HG03025 (cell line): Measurements from ENCODE around the gene COL10A1.
"Not testable (repeated sequence)": the region's sequence is repeated elsewhere in the genome, so short reads cannot be mapped to it uniquely, and the experiment has no call there.

Source experiments
- ATAC-seq: cut with Tn5 transposase; IDR thresholded peaks from one replicate; pipeline ENCODE4 v1.9.1; 2021; ENCODE audit warnings: mild to moderate bottlenecking, moderate library complexity; ENCODE audit not compliant: unreplicated experiment, low FRiP score

Gene COL10A1

GRCh38 chr6:116127771-116128493 is 2.0 kb upstream of the COL10A1 start:
- ATAC-seq, result no peak

GRCh38 chr6:116120430-116120829 is 5.5 kb downstream of the COL10A1 start:
- ATAC-seq, result no peak

- ATAC-seq, result no peak
Measured at GRCh38 chr6:116118608-116119007, 7.3 kb downstream of the COL10A1 start.

GRCh38 chr6:116115781-116116180 is 10.2 kb downstream of the COL10A1 start:
- ATAC-seq, result no peak

GRCh38 chr6:116113386-116113785 is 12.5 kb downstream of the COL10A1 start:
- no peak for ATAC-seq

GRCh38 chr6:116111552-116112528 is 14.1 kb downstream of the COL10A1 start:
- no peak for ATAC-seq

GRCh38 chr6:116108836-116109235 is 17.1 kb downstream of the COL10A1 start:
- no peak for ATAC-seq

- ATAC-seq, result no peak
Measured at GRCh38 chr6:116106146-116106545, 19.8 kb downstream of the COL10A1 start.

- ATAC-seq, result no peak
Measured at GRCh38 chr6:116105247-116105646, 20.7 kb downstream of the COL10A1 start.

- no peak for ATAC-seq
Measured at GRCh38 chr6:116104636-116105035, 21.3 kb downstream of the COL10A1 start.

- ATAC-seq, result no peak
Measured at GRCh38 chr6:116102873-116103272, 23.1 kb downstream of the COL10A1 start.

GRCh38 chr6:116101790-116102189 is 24.1 kb downstream of the COL10A1 start:
- ATAC-seq, result no peak

- no peak for ATAC-seq
Measured at GRCh38 chr6:116101302-116101718, 24.6 kb downstream of the COL10A1 start.

GRCh38 chr6:116100419-116101301 is 25.3 kb downstream of the COL10A1 start, which contains the start of gene NT5DC1:
Gene NT5DC1, plus strand, starts transcription at chr6:116100853. Its CDS starts 78 bp downstream, at chr6:116100931.
- ATAC-seq, result peak; percentile 87

- ATAC-seq, result no peak
Measured at GRCh38 chr6:116099036-116099435, 26.9 kb downstream of the COL10A1 start.

- no peak for ATAC-seq
Measured at GRCh38 chr6:116096979-116097816, 28.7 kb downstream of the COL10A1 start.

GRCh38 chr6:116096048-116096759 is 29.7 kb downstream of the COL10A1 start:
- ATAC-seq, result not testable (repeated sequence)

GRCh38 chr6:116094041-116094440 is 31.9 kb downstream of the COL10A1 start:
- ATAC-seq, result no peak

GRCh38 chr6:116090251-116090650 is 35.7 kb downstream of the COL10A1 start:
- ATAC-seq, result peak; percentile 48
